NCI-H510A treated with DMSO at 0.1 percent for 48 hours (cell line): ENCODE results near the gene HAUS3.

ENCODE experiments used
- DNase-seq: peaks from one replicate; lab custom pipeline; 2025; lab: John Stamatoyannopoulos, UW

HAUS3 gene

GRCh38 chr4:2263926-2264321 lies 22.0 kb upstream of the HAUS3 start:
- peak; percentile 58 for DNase-seq

GRCh38 chr4:2262944-2263250 lies 21.0 kb upstream of the HAUS3 start:
- no peak for DNase-seq

- DNase-seq: peak; percentile 93
These were observed 20.4 kb upstream of the HAUS3 start for GRCh38 chr4:2262145-2262943.

GRCh38 chr4:2261853-2262144 lies 19.9 kb upstream of the HAUS3 start, which contains the start of gene MXD4:
TSS of gene MXD4 (minus strand) at chr4:2262109. CDS start at chr4:2261980, 129 bp downstream.
- DNase-seq: no peak

- DNase-seq: peak; percentile 15
These were observed 19.4 kb upstream of the HAUS3 start for GRCh38 chr4:2261110-2261852.

- DNase-seq: no peak
These were observed 18.6 kb upstream of the HAUS3 start for GRCh38 chr4:2260344-2261109.

GRCh38 chr4:2259541-2260343 lies 17.8 kb upstream of the HAUS3 start:
- no peak for DNase-seq

GRCh38 chr4:2259036-2259540 lies 17.2 kb upstream of the HAUS3 start:
- DNase-seq: no peak

- DNase-seq: no peak
These were observed 16.4 kb upstream of the HAUS3 start for GRCh38 chr4:2258091-2259035.

- DNase-seq: no peak
These were observed 15.6 kb upstream of the HAUS3 start for GRCh38 chr4:2257361-2258081.

- DNase-seq: no peak
These were observed 14.9 kb upstream of the HAUS3 start for GRCh38 chr4:2256781-2257191.

GRCh38 chr4:2256156-2256731 lies 14.3 kb upstream of the HAUS3 start:
- no peak for DNase-seq

GRCh38 chr4:2255501-2256155 lies 13.7 kb upstream of the HAUS3 start:
- DNase-seq: no peak

GRCh38 chr4:2254665-2255500 lies 13.0 kb upstream of the HAUS3 start:
- no peak for DNase-seq

GRCh38 chr4:2253160-2254084 lies 11.5 kb upstream of the HAUS3 start:
- no peak for DNase-seq

GRCh38 chr4:2252530-2253091 lies 10.7 kb upstream of the HAUS3 start:
- DNase-seq: no peak
